Neural cell (in vitro differentiated cells): Measurements from ENCODE around the gene NOB1.

Experiments used
- CTCF ChIP-seq: fragments of 450-650 bp; IDR thresholded peaks from 2 replicates; pipeline ENCODE4 v1.5.1; 2014; ENCODE audit warnings: antibody characterized with exemption, mild to moderate bottlenecking, moderate library complexity; ENCODE audit not compliant: poor library complexity, severe bottlenecking
- EP300 ChIP-seq: fragments of 450-650 bp; conservative IDR thresholded peaks from 2 replicates; pipeline ENCODE4 v1.6.1; 2014; ENCODE audit warnings: antibody characterized with exemption, mild to moderate bottlenecking, moderate library complexity; ENCODE audit not compliant: poor library complexity, severe bottlenecking
- MXI1 ChIP-seq: fragments of 450-650 bp; conservative IDR thresholded peaks from 2 replicates; pipeline ENCODE4 v1.6.1; 2014; ENCODE audit warnings: antibody characterized with exemption, mild to moderate bottlenecking; ENCODE audit not compliant: poor library complexity, severe bottlenecking
- POLR2AphosphoS5 ChIP-seq: IDR thresholded peaks from 2 replicates; pipeline ENCODE4 v1.6.1; 2012
- RAD21 ChIP-seq: fragments of 450-650 bp; conservative IDR thresholded peaks from 2 replicates; pipeline ENCODE4 v1.6.1; 2014; ENCODE audit warnings: antibody characterized with exemption, mild to moderate bottlenecking, moderate library complexity
- TAF1 ChIP-seq: IDR thresholded peaks from 2 replicates; pipeline ENCODE4 v1.6.1; 2012; ENCODE audit warnings: low read depth
- TF ChIP-seq, protein P1 (sequence below): IDR thresholded peaks from 2 replicates; pipeline ENCODE4 v1.6.1; 2012; ENCODE audit warnings: borderline replicate concordance

GRCh38 chr16:69781118-69781517 is 26.4 kb upstream of the NOB1 start:
- no peak for TF ChIP-seq POLR2AphosphoS5
- TF ChIP-seq CTCF, result no peak
- TF ChIP-seq, protein P1, sequence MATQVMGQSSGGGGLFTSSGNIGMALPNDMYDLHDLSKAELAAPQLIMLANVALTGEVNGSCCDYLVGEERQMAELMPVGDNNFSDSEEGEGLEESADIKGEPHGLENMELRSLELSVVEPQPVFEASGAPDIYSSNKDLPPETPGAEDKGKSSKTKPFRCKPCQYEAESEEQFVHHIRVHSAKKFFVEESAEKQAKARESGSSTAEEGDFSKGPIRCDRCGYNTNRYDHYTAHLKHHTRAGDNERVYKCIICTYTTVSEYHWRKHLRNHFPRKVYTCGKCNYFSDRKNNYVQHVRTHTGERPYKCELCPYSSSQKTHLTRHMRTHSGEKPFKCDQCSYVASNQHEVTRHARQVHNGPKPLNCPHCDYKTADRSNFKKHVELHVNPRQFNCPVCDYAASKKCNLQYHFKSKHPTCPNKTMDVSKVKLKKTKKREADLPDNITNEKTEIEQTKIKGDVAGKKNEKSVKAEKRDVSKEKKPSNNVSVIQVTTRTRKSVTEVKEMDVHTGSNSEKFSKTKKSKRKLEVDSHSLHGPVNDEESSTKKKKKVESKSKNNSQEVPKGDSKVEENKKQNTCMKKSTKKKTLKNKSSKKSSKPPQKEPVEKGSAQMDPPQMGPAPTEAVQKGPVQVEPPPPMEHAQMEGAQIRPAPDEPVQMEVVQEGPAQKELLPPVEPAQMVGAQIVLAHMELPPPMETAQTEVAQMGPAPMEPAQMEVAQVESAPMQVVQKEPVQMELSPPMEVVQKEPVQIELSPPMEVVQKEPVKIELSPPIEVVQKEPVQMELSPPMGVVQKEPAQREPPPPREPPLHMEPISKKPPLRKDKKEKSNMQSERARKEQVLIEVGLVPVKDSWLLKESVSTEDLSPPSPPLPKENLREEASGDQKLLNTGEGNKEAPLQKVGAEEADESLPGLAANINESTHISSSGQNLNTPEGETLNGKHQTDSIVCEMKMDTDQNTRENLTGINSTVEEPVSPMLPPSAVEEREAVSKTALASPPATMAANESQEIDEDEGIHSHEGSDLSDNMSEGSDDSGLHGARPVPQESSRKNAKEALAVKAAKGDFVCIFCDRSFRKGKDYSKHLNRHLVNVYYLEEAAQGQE, result no peak
- no peak for TF ChIP-seq TAF1
- TF ChIP-seq MXI1, result no peak
- TF ChIP-seq EP300, result no peak
- TF ChIP-seq RAD21, result no peak
